Cardiac muscle cell (in vitro differentiated cells and primary cell): ENCODE data around the gene SUSD4. TPM values are rescaled to one million over a fixed set of nuclear protein-coding genes. Genes with fewer than 3 reads are reported as not detected.

ENCODE experiments used
- DNase-seq, 2 donors: peaks; one replicate each; pipeline versions ENCODE4 v3.0.0 to v3.0.0-alpha.2; 2010 to 2017; ENCODE audit warnings: low read depth in 1 of 2, low spot score in 1 of 2
- H3K27ac ChIP-seq: fragments of 200-600 bp; sonication (generic); 2 replicates; pipeline ENCODE4 v1.5.1; 2016
- H3K27me3 ChIP-seq: fragments of 200-600 bp; sonication (generic); 2 replicates; pipeline ENCODE4 v1.6.0; 2016; ENCODE audit warnings: control low read depth
- H3K36me3 ChIP-seq: fragments of 200-600 bp; sonication (generic); 2 replicates; pipeline ENCODE4 v1.5.1; 2016; ENCODE audit warnings: control low read depth
- H3K4me1 ChIP-seq: fragments of 200-600 bp; sonication (generic); 2 replicates; pipeline ENCODE4 v1.8.1; 2017; ENCODE audit warnings: low read depth, mild to moderate bottlenecking, mixed run types
- H3K4me3 ChIP-seq: fragments of 200-600 bp; sonication (generic); 2 replicates; pipeline ENCODE4 v1.5.1; 2016; ENCODE audit warnings: mild to moderate bottlenecking
- H3K9me3 ChIP-seq: fragments of 200-600 bp; sonication (generic); 2 replicates; pipeline ENCODE4 v1.5.1; 2017; ENCODE audit warnings: low read depth, mild to moderate bottlenecking, control low read depth
- CTCF ChIP-seq: IDR thresholded peaks from 2 replicates; pipeline ENCODE4 v1.5.1; 2012; ENCODE audit warnings: low read depth, mild to moderate bottlenecking, low read length
- polyA plus RNA-seq: library from polyadenylated mRNA; unstranded; fragments of >200 nt; fragmentation: Nextera tagmentation; extraction: Ambion mirVana; gene quantifications from 2 replicates; pipeline ENCODE4 v1.2.1, GENCODE V29; 2016
- total RNA-seq: library from RNA; depleted of rRNA; stranded (reverse); fragments of >200 nt; gene quantifications from 2 replicates; pipeline ENCODE4 v1.2.3, GENCODE V29; 2016

Gene SUSD4
- total and polyA plus RNA-seq, 2 experiments from 2014 or later, result 20.9 to 31.6 TPM

- Histone ChIP-seq H3K27ac (no peak overlapping the region), H3K27me3 (no peaks in the 10 kb centered on the region), H3K9me3 (peaks cover 3% of the 10 kb centered on the region), H3K36me3 (no peaks in the 10 kb centered on the region), H3K4me1 (peaks cover 7% of the 10 kb centered on the region), H3K4me3 (no peak overlapping the region)
- TF ChIP-seq CTCF, result no peak
- no peak for DNase-seq
Observed at GRCh38 chr1:223242382-223242955, 121.5 kb downstream of the SUSD4 start.

- DNase-seq, result no peak
- Histone ChIP-seq H3K9me3 (peaks cover 3% of the 10 kb centered on the region), H3K4me3 (no peak overlapping the region), H3K27me3 (no peaks in the 10 kb centered on the region), H3K4me1 (peaks cover 7% of the 10 kb centered on the region), H3K27ac (no peak overlapping the region), H3K36me3 (no peaks in the 10 kb centered on the region)
- TF ChIP-seq CTCF, result no peak
Observed at GRCh38 chr1:223240122-223240521, 123.9 kb downstream of the SUSD4 start.

GRCh38 chr1:223235091-223235490 is 128.9 kb downstream of the SUSD4 start:
- H3K36me3 ChIP-seq, result no peaks in the 10 kb centered on the region
- H3K27me3 ChIP-seq, result no peaks in the 10 kb centered on the region
- no peak for TF ChIP-seq CTCF
- no peak for DNase-seq
- H3K4me1 ChIP-seq, result no peaks in the 10 kb centered on the region
- H3K27ac ChIP-seq, result no peak overlapping the region
- H3K4me3 ChIP-seq, result no peak overlapping the region
- H3K9me3 ChIP-seq, result peaks cover 3% of the 10 kb centered on the region

- no peak for DNase-seq
- no peaks in the 10 kb centered on the region for H3K27me3 ChIP-seq
- H3K4me1 ChIP-seq, result no peaks in the 10 kb centered on the region
- H3K4me3 ChIP-seq, result no peak overlapping the region
- H3K27ac ChIP-seq, result no peak overlapping the region
- peaks cover 3% of the 10 kb centered on the region for H3K9me3 ChIP-seq
- no peaks in the 10 kb centered on the region for H3K36me3 ChIP-seq
- TF ChIP-seq CTCF, result no peak
Observed at GRCh38 chr1:223234534-223234933, 129.4 kb downstream of the SUSD4 start.

GRCh38 chr1:223234170-223234514 is 129.8 kb downstream of the SUSD4 start:
- Histone ChIP-seq H3K4me3 (no peak overlapping the region), H3K27me3 (no peaks in the 10 kb centered on the region), H3K9me3 (peaks cover 3% of the 10 kb centered on the region), H3K27ac (no peak overlapping the region), H3K36me3 (no peaks in the 10 kb centered on the region), H3K4me1 (no peaks in the 10 kb centered on the region)
- no peak for DNase-seq
- no peak for TF ChIP-seq CTCF
